ENCODE data around the gene SLC35A5.

Gene SLC35A5

GRCh38 chr3:112627919-112628466 lies 66.1 kb downstream of the SLC35A5 start:
- no peak for FAIRE-seq

DNA sequence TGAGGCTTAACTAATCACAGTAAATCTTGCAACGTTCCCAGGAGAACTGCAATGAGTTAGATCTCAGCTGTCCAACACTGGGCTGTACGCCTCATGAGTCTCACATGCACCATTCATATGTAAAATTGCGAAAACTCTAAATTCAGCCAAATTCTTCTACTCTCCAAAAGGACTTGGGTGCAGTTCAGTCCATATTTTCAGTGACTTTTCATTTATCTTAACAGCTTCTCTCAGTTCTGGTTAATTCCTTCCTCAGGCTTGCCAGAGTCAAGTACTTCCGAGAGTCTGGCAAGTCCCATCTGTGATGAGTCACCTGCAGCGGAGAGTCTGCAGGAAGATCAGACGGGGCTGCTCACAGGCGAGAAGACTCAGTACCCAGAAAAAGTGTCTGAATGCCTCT lies 67.6 kb downstream of the SLC35A5 start:
- FAIRE-seq, result no peak

GRCh38 chr3:112631257-112631656 lies 69.4 kb downstream of the SLC35A5 start:
- FAIRE-seq, result no peak

DNA sequence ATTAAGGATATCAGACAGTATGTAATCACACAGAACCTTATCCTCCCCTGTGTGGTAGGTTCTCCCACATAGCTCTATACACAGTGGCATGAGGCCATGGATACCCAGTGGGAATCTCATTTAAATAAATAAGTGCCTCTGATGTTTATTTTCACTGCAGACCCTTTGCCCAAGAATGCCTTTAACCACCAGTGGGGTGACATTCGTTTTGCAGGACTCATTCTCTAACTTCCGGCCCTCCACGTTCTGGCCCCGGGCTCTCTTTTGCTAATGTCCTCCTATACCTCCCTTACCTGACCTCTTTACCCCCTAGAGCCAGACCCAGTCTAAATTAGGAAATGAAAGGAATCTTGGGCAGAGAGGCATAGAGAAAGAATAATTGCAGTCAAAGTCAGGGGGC lies 70.8 kb downstream of the SLC35A5 start:
- FAIRE-seq, result no peak

GRCh38 chr3:112633191-112633590 lies 71.3 kb downstream of the SLC35A5 start:
- FAIRE-seq, result no peak

- no peak for FAIRE-seq
These were observed 71.9 kb downstream of the SLC35A5 start for GRCh38 chr3:112633757-112634156.

DNA sequence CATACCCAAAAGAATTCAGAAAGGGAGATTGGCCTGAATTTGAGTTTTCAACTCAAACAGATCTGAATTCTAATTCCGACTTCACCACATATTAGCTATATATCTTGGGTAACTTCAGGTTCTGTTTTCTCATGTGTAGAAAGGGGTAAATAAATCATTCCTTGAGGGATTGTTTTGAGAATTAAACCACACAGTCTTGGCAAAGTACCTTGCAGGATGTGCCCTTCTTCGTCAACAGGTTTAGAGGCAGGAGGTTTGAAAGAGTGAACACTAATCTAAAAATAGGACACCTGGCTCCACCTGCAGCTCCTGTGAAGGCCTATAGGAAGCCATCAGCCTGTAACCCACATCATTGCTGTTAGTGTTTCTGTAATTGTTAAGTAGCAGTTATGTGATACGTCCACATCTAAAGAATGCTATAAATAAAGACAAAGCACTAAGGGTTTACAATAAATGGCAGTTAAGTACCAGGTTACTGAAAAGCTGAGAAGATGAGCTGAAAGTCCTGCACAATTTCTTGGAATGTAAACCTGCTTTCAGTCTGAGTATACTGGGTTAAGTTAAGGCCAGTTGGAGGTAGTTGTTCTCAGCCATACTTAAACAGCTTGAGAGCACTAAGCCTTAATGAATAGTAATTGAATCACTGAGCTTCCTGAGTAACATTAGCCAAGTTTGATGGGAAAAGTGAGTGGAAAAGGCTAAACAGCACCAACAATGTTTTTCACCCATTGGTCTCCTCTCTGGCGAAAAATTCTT lies 73.1 kb downstream of the SLC35A5 start:
- FAIRE-seq, result no peak

All from G401.6 (cell line).